GM21529 (cell line): ENCODE results near the gene TXNRD2.
"Not testable (repeated sequence)": the region's sequence is repeated elsewhere in the genome, so short reads cannot be mapped to it uniquely, and the experiment has no call there.

Experiments
- ATAC-seq: cut with Tn5 transposase; IDR thresholded peaks from one replicate; pipeline ENCODE4 v1.9.1; 2021; ENCODE audit not compliant: unreplicated experiment

The TXNRD2 gene

DNA sequence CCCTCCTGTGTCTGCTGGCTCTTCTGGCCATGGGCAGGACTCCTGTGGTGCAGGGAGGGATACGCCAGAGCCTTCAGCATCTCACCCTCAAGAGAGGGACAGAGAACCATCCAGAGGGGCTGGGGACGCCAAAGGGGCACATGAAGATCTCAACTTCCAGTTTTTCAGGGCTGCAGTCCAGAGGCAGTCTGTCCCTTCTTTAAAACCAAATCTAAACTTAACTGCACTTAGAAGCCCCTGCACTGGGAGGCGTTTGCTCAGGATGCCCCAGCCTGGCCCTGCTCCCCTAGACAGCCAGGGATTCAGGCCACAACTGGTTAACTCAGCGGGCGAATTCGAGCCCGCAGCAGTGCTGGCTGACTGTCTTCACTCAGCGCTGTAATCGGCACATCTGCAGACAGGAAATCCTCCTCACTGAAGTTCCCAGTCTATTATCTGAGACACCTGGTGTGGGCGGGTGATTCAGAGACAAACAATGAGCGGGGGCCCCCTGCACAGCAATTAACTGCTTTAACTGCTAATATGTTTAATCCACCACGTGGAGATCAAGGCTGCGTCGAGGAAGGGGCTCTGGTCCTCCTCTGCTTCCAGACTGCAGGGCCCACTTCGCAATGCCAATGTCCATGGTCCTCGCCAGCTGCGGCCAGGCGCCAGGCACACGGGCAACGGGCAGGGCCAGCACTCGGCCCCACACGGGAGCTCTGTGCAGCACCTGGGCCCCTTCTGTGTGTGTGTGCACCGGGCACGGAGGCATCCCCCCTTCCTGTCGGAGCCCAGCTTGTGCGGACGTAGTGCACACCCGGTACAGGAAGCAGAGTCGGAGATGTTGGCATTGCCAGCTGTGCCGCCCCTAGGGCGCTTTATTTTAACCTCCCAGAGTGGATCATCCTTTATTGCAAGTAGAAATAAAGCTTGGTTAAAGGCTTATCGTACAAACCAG is 50.0 kb downstream of the TXNRD2 start:
- ATAC-seq: peak; percentile 70

DNA sequence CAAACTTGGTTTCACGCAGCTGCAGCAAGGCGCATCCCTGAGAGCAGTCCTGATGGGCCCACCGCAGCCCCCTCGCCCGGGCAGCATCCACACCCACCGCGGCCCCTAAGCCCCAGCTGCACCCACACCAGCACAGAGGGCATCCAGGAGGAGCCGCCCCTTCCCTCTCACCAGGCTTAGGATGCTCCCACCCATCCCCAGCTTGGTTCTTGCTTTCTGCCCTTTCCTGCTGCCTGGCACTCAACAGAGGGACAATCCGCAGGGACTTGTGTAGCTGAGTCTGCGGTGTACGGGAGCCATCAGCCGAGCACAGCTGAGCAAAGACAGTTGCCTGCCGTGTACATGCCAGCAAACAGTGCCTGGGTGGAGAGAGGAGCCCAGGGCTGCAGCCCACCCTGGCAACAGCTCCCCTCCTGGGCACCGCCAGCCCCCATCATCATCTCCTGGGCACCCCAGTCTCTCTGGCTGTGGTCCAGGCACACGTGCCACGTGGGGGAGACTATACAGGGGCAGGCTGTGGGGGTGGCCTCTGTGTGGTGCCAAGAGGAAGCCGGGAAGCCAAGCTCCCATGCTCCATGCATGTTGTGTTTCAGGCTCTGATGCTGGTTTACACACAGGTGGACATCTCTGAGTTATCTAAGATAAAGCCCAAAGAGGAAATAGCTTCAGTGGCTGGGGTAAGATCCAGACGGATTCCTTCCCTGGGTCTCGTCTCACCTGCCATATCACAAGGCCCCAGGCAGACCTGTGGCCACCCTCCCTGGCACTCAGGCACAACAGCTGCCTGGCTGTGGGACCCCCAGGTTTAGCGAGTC is 50.9 kb downstream of the TXNRD2 start:
- ATAC-seq: no peak

DNA sequence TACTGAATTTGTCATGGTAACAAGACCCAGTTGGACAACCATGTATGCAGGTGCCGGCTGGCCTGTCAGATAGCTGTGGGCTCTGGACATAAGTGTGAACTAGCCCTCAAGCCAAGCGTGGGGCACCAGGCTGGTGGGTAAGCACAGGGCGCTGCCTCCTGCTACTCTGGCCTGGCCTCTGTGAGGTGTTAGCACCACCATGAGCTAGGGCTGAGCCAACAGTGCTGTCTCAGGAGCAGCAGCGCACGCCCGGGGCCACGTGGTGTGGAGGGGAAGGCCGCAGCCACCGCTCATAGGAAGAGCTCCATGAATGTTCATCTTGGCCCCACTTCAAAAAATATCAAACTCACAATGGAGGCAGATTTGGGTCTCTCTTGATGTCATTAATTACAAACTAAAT is 51.7 kb downstream of the TXNRD2 start:
- no peak for ATAC-seq

DNA sequence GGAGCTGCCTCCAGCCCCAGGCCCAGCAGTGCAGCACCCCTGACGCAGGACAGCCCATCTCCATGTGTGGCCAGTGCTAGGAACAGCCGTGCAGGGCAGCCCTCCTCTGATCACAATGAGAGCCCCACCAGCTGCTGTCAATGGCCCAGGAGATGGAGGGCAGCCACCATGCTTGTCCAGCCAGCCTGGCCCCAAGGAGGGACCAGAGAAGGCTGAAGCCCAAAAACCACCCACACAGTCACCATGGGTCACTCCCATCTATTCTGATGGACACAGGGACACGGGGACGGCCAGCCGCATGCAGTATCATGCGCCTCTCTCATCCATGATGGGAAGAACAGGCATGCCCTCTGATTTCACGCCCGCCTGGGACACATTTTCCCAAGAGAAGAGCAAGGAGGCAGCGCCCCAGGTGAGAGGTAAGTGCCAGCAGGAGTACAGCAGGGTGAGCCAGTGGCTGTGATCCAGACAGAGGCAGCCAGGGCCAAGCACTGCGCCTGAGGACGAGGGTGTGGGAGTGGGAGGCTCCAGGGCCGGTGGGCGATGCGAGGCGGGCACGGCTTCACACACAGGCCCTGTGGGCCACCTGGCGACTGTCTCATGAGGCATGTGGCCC is 53.4 kb downstream of the TXNRD2 start:
- ATAC-seq: no peak

DNA sequence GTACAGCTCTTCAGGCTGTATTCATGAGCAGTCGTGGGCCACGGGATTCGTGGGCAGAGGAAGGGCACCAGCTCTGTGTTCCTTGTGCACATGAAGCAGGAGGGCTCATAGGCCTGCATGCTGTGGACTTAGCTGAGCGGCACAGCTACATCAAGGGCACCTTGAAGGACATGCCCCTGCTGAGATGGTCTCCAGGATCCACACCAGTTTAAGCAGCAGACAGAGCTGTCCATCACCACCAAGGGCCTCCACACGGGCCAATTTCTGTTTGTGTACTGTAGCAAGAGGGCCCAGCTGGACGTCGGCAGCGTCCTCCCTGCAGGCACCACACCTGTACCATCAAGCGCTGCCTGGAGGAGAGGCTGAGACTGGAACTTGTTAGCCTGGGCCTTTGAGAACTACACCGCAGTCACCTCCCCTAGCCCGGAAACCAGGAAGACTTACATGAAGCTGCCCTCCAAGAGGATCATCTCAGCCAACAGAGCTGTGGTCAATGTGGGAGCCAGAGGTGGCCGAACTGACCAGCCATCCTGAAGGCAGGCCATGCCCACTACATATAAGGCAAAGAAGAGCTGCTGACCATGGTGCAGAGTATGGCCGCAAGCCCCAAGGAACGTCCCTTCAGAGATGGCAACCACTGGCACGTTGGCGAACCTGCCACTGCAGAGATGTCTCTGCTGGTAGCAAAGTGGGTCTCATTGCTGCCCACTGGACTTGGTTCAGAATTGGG is 54.2 kb downstream of the TXNRD2 start:
- ATAC-seq: no peak

DNA sequence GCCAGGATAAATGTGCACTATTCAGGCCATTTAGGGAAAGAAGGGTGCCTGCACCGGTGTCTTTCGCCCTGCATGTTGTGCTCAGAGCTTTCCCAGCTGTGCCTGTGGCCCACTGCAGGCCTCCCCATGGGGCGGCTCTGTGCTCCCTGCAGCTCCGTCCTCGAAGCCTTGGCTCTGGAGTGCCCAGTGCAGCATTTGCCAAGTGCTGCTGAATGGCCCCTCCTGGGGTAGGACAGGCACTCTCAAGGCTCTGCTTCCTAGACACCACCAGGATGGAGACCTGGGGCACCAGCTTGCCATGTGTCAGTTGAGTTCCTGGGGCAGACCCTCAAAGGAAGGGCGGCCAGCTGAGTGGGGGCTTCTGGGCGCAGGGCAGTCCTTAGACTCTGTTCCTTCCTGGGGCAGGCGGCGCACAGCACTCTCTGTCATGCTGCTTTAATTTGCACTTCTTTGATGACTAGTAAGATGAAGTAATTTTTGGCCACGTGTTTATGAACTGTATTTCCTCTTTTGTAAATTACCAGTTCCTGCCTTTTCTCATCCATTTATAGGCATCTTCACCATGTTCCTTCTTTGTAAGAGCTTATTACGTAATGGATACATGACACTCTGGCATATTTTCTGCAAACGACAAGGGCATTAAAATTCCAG is 54.9 kb downstream of the TXNRD2 start:
- ATAC-seq: no peak

DNA sequence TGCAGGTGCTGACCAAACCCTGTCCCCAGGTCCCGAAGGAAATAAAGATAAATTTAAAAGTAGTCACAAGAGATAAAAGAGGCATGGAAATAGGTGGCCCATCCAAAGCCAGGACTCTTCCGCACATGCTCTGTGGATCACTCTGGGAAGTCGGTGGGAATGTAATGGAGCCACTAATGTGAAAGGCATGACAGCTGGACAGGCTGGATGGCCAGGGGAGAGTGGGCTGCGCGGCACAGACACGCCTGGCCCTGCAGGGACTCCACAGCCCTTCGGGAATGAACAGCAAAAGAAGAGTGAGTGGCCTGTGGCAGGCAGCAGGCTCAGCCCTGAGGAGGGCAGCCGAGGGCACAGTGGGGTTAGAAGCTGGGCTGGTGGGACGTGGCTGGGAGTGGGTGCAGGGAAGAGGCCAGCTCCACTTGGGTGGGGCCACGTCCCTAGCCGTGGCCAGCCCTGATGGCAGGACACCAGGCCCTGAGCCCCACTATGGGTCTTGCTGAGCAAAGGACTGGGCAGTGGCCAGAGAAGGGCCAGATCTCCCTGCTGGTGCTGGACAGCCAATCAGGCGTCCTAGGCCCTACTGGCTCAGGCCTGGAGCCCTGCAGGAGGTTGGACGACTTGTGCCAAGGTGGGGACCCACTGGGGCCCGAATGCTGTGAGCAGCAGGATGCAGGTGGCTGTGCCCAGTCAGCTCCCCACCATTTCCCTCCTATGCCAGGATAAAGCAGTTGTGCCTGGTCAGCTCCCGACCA is 55.6 kb downstream of the TXNRD2 start:
- ATAC-seq: no peak

DNA sequence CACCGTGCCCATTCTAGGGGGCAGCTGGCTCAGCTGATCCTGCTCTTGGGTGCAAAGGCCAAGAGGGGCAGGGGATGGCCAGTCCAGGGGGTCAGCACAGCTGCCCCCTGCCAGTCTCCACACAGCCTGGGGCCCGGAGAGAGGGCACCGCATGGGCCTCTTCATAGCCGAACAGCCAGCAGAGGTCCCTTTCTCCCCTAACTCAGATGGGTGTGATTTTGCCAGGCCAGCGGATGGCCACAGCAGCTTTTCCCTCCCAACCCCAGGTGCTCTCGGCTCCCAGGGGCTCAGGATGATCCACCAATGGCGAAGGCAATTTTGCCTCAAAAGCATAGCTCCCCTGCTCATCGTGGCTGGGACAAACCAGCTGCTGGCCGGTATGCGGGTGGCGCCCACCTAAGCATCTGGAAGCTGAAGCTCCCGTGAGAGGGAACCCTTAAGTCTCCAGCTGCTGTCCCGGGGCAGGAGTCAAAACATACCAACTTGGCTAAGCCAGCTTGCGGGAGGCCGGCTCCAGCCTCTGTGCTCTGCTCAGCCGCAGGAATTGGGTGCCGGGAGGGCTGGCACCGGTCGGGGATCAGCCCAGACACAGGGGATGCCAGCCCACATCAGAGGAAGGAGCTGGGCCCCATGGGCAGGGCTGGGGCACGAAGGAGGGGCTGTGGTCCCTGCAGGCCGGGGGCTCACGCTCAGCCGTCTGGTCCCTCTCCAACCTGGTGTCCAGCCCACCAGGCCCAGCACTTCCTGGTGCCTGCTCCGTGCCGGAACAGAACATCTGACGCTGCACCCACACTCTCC is 56.5 kb downstream of the TXNRD2 start:
- ATAC-seq: no peak

DNA sequence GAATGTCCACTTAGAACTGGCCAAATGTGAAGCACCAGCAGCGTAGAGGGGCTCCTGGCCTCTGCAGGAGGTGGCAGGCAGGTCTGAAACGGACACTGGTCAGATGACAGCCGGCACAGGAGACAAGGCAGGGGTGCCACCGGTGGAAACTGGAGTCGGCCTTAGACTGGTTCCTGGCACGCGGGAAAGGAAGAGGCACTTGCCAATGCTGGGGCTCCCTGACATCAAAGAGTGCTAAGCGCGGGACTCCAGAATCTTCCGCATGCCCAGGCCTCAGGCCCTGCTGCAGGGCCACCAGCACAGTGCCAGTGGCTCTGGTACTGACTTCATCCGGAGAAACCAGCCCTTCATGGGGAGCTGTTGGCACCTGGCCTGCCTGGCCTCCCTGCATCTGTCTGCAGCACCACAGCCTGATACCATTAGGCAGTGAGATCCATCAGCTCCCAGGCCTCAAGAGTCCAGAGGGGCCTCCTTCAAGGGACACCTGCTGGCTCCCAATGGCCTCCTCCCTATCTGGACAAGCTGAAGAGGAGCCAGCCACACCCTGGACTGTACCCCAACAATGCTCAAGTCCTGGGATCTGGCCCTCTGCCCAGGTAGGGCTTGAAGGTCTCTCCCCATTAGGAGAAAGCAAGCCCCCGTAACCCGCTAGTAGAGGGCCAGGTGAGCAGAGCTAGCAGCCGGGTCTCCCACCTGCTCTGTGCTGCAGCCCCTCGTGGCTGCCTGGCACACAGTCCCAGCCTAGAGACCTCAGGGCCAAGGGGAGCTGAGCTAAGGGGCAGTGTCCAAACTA is 57.3 kb downstream of the TXNRD2 start:
- ATAC-seq: no peak

DNA sequence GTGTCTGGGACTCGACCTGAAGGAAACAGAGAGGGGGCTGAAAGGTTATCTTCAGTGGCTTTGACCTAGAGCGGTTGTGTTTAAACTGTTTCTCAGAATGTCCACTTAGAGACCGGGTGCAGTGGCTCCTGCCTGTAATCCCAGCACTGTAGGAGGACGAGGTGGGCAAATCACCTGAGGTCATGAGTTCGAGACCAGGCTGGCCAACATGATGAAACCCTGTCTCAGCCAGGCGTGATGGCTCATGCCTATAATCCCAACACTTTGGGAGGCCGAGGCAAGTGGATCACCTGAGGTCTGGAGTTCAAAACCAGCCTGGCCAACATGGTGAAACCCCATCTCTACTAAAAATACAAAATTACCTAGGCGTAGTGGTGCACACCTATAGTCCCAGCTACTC is 58.2 kb downstream of the TXNRD2 start:
- ATAC-seq: not testable (repeated sequence)

DNA sequence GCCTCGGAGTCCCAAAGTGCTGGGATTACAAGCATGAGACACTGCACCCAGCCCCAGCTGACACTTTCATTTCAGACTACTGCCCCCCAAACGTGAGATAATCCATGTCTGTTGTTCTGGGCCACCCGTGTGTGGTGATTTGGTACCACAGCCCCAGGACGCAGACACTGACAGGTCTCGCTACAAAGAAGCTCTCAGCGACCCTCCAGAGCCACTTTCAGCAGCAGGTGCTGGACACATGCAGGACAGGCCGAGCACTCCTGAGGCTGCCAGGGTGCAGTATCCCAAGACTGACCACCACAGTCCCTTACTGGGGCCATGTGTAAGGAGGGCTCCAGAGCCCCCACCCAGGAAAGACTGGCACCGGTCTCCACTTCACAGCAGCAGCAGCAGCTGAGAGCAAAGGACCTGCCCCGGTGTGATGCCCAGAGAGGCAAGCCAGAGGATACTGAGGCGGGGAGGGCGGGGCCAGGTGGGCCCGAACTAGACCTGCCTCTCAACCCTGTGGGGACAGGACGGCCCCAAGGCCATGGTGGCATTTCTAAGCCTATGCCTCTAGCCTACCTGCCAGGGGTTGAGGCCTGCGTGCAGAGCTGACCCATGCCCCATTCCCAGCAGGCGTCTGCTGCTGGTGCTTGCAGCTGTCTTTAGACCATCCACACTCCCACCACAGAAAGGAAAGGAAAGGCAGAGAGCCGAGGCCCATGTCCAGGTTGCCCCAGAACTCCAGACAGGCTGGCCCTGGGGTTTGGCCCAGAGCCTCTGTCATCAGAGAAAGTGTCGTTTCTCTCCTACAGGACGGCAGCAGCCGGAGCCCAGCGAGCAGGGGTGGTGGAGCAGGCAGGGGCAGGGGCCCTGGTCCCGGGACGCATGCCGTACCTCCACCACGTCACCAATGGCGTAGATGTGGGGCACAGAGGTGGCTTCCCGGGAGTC is 58.9 kb downstream of the TXNRD2 start:
- ATAC-seq: no peak

DNA sequence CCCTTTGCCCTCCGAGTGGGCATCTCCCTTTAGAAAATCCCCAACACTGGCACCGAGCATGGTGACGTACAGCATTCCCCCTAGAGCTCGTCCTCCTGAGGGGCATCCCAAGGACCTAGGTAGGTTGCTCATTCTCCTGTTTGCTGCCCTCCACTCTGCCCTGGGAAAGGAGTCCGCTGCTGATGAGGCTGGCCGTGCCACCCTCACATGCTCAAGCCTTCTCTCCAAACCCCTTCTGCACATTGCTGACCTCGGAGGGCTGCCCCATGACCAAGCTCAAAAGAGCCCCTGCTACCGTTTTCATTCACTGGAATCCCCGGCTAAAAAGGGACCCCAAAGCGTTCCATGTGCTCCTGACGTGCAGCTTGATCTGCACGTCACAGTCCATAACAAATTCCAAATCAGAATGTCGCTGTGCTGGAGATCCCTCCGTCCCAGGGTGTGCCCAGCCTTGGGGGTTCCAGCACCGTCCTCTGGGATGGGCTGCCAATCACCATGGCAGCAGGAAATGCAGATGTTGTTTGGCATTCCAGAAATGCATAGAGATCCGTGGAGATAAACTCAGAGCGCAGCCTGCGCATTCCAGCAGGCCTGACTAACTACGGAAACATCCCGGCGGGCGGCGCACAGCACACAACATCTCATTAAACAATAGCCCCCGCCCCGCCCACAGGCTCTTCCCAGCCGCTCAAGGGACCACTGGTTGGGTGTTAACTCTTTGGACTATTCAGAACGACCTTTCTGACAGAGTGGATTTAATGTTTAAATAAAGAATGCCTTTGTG is 60.6 kb downstream of the TXNRD2 start:
- ATAC-seq: no peak

DNA sequence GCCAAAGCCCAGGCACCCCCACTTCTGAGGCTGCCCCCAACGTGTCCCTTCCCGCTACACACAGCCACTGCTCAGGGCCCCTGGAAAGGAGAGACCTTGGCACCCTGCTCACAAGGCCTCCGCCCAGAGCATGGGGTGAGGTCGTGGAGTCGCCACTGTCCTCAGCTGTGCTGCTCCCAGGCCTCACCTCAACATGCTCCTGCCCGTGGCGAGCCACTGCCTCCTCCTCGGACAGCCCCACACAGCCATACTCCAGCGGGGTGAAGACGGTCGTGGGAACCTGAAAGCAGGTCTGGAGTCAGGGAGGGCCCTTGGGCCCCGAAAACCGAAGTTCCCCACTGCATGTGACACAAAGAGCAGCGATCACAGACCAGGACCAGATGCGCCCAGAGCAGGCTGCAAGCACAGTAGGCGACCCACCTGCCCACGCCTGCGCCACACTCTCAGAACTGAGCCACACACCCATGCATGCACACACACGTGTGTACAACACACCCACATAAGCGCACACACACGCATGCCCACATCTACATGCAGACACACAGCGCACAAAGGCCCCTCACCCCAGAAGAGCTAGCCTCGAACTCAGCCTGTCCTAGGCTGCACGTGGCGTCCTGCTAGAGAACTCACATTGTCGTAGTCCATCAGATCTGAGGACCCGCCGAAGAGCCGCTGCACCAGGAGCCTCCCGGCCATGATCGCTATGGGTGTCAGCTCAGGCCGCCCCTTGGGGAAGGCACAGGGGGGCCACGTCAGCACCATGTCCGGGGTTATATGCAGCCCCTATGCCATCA is 61.4 kb downstream of the TXNRD2 start:
- ATAC-seq: no peak

DNA sequence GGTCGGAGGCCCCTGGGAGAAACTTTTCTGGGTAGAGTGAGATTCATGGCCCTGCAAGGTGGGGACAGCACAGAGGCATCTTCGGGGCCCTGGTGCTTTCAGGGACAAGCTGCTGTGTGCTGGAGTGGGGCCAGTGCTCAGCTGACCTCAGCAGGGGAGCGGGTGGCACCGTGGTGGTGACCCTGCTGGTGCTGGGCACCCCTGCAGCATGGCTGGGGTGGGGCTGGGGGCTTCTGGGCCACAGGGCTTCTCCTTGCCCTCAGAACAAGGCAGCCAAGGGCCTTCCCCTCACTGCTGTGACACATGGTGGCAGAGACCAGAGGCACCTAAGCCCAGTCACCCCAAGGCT is 62.0 kb downstream of the TXNRD2 start:
- no peak for ATAC-seq

DNA sequence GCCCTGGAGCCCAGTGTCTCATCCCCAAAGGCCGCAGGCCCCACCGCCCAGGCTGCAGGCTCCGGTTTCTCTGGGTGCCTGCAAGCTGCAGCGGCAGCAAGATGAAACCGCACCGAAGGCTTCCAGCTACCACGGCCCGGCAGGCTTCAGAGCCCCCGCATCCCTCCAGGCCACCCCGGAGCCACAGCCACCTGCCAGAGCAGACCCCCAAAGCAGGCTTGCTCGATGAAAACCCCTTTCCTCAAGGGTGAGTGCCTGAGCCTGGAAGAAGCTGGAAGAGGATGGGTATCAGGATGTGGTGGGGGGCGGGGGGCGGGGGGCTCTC is 62.4 kb downstream of the TXNRD2 start:
- no peak for ATAC-seq
